Colonic mucosa (tissue), 4 donors: ENCODE measurements around the gene GNAZ. TPM values are rescaled to one million over a fixed set of nuclear protein-coding genes. Genes with fewer than 3 reads are reported as not detected.
A peak's percentile ranks its signal among the peaks of the same experiment; 100 is the strongest.

Experiments used
- DNase-seq: peaks from one replicate; pipeline ENCODE4 v3.0.0-alpha.2; 2020
- H3K27ac ChIP-seq: fragments of 200-600 bp; one replicate; pipeline ENCODE4 v1.8.0; 2021
- H3K27me3 ChIP-seq: fragments of 200-600 bp; one replicate; pipeline ENCODE4 v1.8.0; 2021
- H3K36me3 ChIP-seq: fragments of 200-600 bp; one replicate; pipeline ENCODE4 v1.8.0; 2021
- H3K4me1 ChIP-seq: fragments of 200-600 bp; one replicate; pipeline ENCODE4 v1.8.0; 2021; ENCODE audit warnings: mild to moderate bottlenecking
- H3K4me3 ChIP-seq: fragments of 200-600 bp; one replicate; pipeline ENCODE4 v1.8.0; 2021
- H3K9ac ChIP-seq, 2 donors: one replicate each; pipeline ENCODE4 v1.7.0; 2013; ENCODE audit warnings: control low read depth in 2 of 2, low read depth in 2 of 2, low read length in 2 of 2
- H3K9me3 ChIP-seq: fragments of 200-600 bp; one replicate; pipeline ENCODE4 v1.8.0; 2021
- intact Hi-C: fragments of 100-400 bp; cut with DNase I; formaldehyde crosslinking; loops from one replicate; pipeline ENCODE4 v1.14.1; 2022
- total RNA-seq, 2 donors: library from RNA; stranded (reverse); fragmentation: NEBNext Ultra II Directional in 1 of 2; extraction: Animal tissue kit (Norgen Biotek cat#: 25700) in 1 of 2; gene quantifications; one replicate each; pipeline ENCODE4 v1.2.1, GENCODE V29; 2021
- TF ChIP-seq, protein P1 (sequence below): fragments of 200-600 bp; IDR thresholded peaks from one replicate; pipeline ENCODE4 v1.8.0; 2022; ENCODE audit warnings: antibody characterized with exemption, mild to moderate bottlenecking
- donor health status: healthy.
- donor health status: DM: no; HTN: no; CAD: no.
- donor health status: DM: no; HTN: no; CAD: no.

Gene GNAZ
- total RNA-seq, 2 donors from 2014 or later = 1.2 to 2.5 TPM

DNA sequence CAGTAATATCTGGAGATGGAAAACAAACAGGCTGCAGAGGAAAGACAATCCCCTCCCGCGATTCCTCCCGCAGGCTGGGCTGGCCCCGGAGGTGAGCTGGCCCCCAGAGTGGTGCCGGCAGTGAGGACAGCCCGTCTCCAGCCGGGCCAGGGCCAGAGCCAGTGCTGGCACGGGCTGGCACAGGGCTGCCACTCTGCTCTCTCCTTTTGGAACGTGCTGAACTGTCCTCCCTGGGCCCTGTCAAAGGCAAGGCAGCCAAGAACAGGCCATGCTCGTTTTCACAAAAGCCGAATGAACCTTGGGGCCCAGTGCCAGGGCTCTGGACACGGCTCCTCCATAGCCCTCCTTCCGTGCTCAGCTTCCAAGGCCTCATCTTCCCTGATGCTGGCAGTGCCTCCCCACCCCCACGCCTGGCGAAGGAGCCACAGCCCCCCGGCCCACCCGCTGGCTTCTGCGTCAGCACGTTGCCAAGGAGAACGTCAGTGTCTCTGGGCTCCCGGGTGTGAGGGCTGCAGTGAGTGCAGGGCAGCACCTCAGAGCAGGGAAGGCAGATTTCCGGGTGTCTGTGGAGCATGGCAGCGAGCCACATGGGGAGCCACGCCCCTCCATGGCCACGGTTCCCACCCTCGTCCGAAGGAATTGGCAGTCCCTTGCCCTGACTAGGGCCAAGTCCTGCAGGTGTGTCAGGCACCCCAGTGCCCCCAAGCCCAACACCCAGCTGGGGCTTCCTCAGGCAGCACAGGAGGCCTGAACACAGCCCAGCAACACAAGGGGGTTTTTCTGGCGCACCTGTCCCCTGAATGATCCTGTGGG is 28.6 kb downstream of the GNAZ start:
- Histone ChIP-seq H3K9ac (peak overlapping the region in 1 of 2 donors; percentile 19), H3K4me3 (no peak overlapping the region), H3K9me3 (no peaks in the 10 kb centered on the region), H3K27me3 (no peaks in the 10 kb centered on the region), H3K27ac (no peak overlapping the region), H3K36me3 (no peaks in the 10 kb centered on the region), H3K4me1 (no peaks in the 10 kb centered on the region)
- intact Hi-C loops = no loop called here
- peak; percentile 32 for DNase-seq
- TF ChIP-seq, protein P1, sequence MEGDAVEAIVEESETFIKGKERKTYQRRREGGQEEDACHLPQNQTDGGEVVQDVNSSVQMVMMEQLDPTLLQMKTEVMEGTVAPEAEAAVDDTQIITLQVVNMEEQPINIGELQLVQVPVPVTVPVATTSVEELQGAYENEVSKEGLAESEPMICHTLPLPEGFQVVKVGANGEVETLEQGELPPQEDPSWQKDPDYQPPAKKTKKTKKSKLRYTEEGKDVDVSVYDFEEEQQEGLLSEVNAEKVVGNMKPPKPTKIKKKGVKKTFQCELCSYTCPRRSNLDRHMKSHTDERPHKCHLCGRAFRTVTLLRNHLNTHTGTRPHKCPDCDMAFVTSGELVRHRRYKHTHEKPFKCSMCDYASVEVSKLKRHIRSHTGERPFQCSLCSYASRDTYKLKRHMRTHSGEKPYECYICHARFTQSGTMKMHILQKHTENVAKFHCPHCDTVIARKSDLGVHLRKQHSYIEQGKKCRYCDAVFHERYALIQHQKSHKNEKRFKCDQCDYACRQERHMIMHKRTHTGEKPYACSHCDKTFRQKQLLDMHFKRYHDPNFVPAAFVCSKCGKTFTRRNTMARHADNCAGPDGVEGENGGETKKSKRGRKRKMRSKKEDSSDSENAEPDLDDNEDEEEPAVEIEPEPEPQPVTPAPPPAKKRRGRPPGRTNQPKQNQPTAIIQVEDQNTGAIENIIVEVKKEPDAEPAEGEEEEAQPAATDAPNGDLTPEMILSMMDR = no peak

DNA sequence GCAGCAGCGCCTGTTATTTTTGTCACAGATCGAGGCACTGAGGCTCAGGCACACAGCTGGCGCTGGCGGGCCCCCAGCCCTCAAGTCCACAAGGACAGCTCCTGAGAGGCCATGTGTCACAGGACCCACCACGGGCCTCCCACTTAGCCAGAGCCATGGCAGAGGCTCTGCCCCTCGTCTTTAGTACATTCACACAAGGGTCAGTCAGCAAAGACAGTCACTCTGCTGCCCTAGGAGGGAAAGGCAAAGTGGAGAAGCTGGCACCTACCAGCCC is 29.1 kb downstream of the GNAZ start:
- no peaks in the 10 kb centered on the region for H3K36me3 ChIP-seq

DNA sequence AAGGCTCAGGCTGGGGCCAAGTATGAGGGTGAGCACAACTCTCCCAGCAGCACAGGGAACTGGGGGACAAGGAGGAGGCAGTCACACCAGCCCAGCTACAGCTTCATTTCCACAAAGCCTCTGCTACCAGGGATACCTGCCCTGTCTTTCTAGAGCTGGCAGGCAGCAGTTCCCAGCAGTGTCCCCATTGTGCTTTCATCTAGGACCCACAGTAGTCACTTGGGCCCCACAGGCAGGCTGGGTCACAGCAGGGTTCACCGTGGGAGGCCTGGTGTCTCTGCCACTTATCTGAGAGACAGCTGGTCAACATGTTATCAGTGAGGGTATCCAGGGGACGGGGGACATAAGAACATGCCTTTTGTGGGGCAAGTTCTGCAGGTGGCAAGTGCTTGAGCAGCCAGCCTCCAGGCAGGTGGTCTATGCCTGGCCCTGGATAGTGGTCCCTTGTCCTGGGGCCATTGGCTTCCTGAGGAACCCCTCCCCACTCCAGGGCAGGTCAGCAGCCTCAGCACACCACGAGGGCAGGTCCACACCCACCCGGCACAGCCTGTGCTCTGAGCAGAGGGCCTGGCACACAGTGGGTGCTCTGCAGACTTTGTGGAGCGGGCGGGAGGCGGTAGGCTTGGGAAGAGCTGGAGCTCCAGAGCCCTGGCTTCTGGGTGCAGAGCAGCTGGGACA is 29.9 kb downstream of the GNAZ start:
- no peak for DNase-seq
- Histone ChIP-seq H3K9me3 (no peaks in the 10 kb centered on the region), H3K9ac (no peak overlapping the region), H3K27me3 (no peaks in the 10 kb centered on the region), H3K36me3 (no peaks in the 10 kb centered on the region), H3K27ac (no peak overlapping the region), H3K4me1 (no peaks in the 10 kb centered on the region), H3K4me3 (no peak overlapping the region)
- intact Hi-C loops = no loop called here
- TF ChIP-seq, protein P1 = no peak

More for the DNA sequence above, 29.1 kb downstream of the GNAZ start:
- intact Hi-C loops = no loop called here
- DNase-seq = no peak
- TF ChIP-seq, protein P1 = no peak
- H3K27me3 ChIP-seq = no peaks in the 10 kb centered on the region
- H3K9ac ChIP-seq = no peak overlapping the region
- no peaks in the 10 kb centered on the region for H3K4me1 ChIP-seq
- no peaks in the 10 kb centered on the region for H3K9me3 ChIP-seq
- no peak overlapping the region for H3K27ac ChIP-seq
- H3K4me3 ChIP-seq = no peak overlapping the region

DNA sequence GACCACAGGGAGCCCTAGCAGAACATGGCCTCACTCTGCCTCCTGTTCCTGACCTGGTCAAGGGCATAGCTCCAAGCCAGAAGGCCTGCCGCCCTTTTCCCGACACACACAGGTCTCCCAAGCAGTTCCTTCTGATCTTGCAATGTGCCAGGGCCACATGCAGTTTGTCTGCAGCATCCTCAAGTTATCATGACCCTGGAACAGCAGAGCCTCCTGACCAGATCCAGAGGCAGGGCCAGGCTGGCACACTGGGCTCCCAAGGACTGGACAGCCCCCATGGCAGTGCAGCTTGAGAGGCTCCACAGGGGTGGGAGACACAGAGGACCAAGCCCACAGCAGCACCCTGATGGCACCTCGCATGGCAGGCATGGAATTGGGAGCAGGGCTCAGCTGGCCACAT is 31.2 kb downstream of the GNAZ start:
- TF ChIP-seq, protein P1 = no peak
- Histone ChIP-seq H3K4me3 (no peak overlapping the region), H3K27me3 (no peaks in the 10 kb centered on the region), H3K9ac (no peak overlapping the region), H3K4me1 (no peaks in the 10 kb centered on the region), H3K36me3 (no peaks in the 10 kb centered on the region), H3K27ac (no peak overlapping the region), H3K9me3 (no peaks in the 10 kb centered on the region)
- DNase-seq = no peak
- intact Hi-C loops = no loop called here

DNA sequence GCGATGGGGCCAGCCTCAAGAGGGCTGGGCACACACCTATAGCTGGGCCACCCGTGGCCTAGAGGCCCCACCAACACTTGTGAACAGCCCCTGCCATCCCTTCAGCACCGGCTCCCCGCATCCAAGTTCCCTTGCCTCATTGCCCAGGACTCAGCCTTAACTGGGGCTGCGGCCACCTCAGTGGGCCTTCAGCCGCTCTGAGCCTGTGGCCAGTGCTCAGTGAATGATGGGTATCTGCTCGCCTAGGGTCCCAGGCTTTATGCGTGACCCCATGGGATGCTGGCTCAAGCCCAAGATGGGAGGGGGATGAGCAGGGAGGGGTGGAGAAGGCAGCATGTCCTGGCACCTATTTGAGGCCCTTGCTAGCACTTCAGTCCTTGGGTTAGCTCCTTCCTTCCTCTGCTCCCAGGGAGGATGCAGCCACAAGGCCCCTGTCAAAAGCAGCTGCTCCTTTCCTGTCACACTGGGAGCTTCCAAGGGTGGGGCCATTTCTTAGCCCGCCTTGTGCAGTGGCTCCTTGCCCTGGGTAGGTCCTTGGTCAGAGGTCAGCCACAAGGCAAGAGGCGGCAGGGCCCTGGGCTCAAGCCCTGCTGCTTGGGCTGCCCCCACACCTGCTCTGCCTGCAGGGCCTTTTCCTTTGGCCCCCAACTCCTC is 31.8 kb downstream of the GNAZ start:
- no peaks in the 10 kb centered on the region for H3K36me3 ChIP-seq
- H3K27me3 ChIP-seq = no peaks in the 10 kb centered on the region
- DNase-seq = no peak
- TF ChIP-seq, protein P1 = no peak
- H3K27ac ChIP-seq = no peak overlapping the region
- no peak overlapping the region for H3K9ac ChIP-seq
- no peak overlapping the region for H3K4me3 ChIP-seq
- no peaks in the 10 kb centered on the region for H3K9me3 ChIP-seq
- H3K4me1 ChIP-seq = no peaks in the 10 kb centered on the region
- intact Hi-C loops = no loop called here
